Uterus (tissue), 2 donors: ENCODE measurements around the gene SPECC1.

Experiments used
- CTCF ChIP-seq, 4 experiments: fragments of 200-600 bp in 2 of 4; fragments of 450-650 bp in 2 of 4; sonication (generic) in 2 of 4; IDR thresholded peaks; one replicate each; pipeline ENCODE4 v1.5.1; 2016 to 2019; ENCODE audit warnings: antibody characterized with exemption in 4 of 4, mild to moderate bottlenecking in 2 of 4, moderate library complexity in 1 of 4
- POLR2A ChIP-seq, 2 donors: fragments of 450-650 bp; IDR thresholded peaks; one replicate each; pipeline ENCODE4 v1.6.1; 2016; ENCODE audit warnings: antibody characterized with exemption in 2 of 2, mild to moderate bottlenecking in 1 of 2, moderate library complexity in 1 of 2

GRCh38 chr17:20315821-20316220 lies 306.7 kb downstream of the SPECC1 start:
- TF ChIP-seq POLR2A (IDR thresholded peaks at IDR 0.05) (no peak), CTCF (IDR thresholded peaks at IDR 0.05) (no peak)
